Lower leg skin (tissue), 3 donors: Measurements from ENCODE around the gene B3GLCT.

Experiments used
- POLR2A ChIP-seq, 2 donors: fragments of 450-650 bp; IDR thresholded peaks; one replicate each; pipeline ENCODE4 v1.6.1; 2016 to 2017; ENCODE audit warnings: antibody characterized with exemption in 2 of 2, mild to moderate bottlenecking in 1 of 2, moderate library complexity in 1 of 2
- TF ChIP-seq, protein P1 (sequence below), 3 donors: fragments of 450-650 bp; IDR thresholded peaks; one replicate each; pipeline ENCODE4 v1.5.1; 2016; ENCODE audit warnings: antibody characterized with exemption in 3 of 3, mild to moderate bottlenecking in 3 of 3, moderate library complexity in 2 of 3

DNA sequence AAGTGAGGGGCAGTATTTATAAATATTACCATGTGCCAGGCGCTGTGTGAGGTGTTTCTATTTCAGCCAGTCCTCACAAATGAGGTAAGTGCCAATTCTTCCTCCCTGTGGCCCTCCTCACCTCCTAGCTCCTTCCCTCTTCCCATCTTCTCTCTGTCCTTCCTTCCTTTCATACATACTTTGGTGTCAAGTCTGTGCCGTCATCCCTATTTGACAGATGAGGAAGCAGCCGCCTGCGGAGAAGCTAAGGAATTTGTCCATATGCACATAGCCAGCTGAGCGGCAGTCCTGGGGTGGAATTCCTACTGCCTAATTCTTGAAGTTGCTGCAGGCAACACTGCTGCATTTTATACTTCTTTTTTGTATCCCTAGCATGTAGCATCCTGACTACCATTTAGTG is 150.8 kb downstream of the B3GLCT start:
- TF ChIP-seq, protein P1, sequence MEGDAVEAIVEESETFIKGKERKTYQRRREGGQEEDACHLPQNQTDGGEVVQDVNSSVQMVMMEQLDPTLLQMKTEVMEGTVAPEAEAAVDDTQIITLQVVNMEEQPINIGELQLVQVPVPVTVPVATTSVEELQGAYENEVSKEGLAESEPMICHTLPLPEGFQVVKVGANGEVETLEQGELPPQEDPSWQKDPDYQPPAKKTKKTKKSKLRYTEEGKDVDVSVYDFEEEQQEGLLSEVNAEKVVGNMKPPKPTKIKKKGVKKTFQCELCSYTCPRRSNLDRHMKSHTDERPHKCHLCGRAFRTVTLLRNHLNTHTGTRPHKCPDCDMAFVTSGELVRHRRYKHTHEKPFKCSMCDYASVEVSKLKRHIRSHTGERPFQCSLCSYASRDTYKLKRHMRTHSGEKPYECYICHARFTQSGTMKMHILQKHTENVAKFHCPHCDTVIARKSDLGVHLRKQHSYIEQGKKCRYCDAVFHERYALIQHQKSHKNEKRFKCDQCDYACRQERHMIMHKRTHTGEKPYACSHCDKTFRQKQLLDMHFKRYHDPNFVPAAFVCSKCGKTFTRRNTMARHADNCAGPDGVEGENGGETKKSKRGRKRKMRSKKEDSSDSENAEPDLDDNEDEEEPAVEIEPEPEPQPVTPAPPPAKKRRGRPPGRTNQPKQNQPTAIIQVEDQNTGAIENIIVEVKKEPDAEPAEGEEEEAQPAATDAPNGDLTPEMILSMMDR (IDR thresholded peaks at IDR 0.05): no peak
- TF ChIP-seq POLR2A (IDR thresholded peaks at IDR 0.05): no peak
